ENCODE measurements around the gene AMZ1.
A peak's percentile ranks its signal among the peaks of the same experiment; 100 is the strongest.
"Not testable (repeated sequence)": the region's sequence is repeated elsewhere in the genome, so short reads cannot be mapped to it uniquely, and the experiment has no call there.

Gene AMZ1

GRCh38 chr7:2666588-2667250, 21.3 kb upstream of the AMZ1 start:
- no peak overlapping the region for H3K27ac ChIP-seq
- no peak for DNase-seq (ENCODE audit: low spot score)
- POLR2A ChIA-PET (ENCODE audit: low non-redundant PET): no interaction called here
- TF ChIP-seq CTCF (conservative IDR thresholded peaks at IDR 0.05; ENCODE audit: low read depth): no peak
- CTCF ChIA-PET: interaction anchor here (1.3 kb wide), 1 partner anchor 13 kb away, joined by 3 read pairs; no protein-coding TSS in a partner anchor

DNA sequence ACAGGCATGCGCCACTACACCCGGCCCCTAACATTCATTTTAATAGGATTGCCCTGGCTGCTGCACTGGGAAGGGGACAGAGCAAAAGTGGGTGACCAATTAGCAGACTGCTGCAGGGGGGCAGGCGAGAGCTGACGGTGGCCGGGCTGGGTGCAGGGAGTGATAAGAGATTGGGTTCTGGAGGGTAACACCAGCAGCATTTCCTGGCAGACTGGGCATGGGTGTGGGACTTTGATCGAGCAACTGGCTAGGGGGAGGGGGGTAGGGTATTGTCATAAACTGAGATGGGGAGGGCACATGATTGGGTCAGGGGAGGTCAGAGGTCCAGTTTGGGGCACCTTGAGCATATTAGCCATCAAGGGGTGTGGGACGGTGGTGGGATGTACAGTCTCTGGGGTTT, 20.2 kb upstream of the AMZ1 start:
- CTCF ChIA-PET: no interaction called here
- H3K27ac ChIP-seq: no peak overlapping the region
- TF ChIP-seq CTCF (conservative IDR thresholded peaks at IDR 0.05; ENCODE audit: low read depth): no peak
- POLR2A ChIA-PET (ENCODE audit: low non-redundant PET): no interaction called here
- no peak for DNase-seq (ENCODE audit: low spot score)

DNA sequence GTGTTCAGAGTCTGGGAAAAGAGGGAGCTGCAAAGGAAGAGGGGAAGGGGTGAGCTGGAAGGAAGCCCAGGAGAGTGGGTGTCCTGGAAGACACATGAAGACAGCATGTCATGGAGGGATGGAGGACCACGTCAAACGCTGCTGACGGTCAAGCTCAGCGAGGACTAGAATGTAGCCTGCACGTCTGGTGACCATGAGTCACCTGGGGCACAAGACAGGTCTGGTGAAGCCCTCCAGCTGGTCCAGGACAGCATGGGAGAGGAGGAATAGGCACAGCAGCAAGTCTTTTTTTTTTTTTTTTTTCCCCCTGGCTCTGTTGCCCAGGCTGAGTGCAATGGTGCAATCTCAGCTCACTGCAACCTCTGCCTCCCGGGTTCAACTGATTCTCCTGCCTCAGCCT, 19.6 kb upstream of the AMZ1 start:
- no peak for TF ChIP-seq CTCF (conservative IDR thresholded peaks at IDR 0.05; ENCODE audit: low read depth)
- no peak overlapping the region for H3K27ac ChIP-seq
- ChIA-PET CTCF (no interaction called here), POLR2A (ENCODE audit: low non-redundant PET) (interaction anchor here (0.6 kb wide), 1 partner anchor 60 kb away, joined by 3 read pairs; no protein-coding TSS in a partner anchor)
- DNase-seq (ENCODE audit: low spot score): no peak

DNA sequence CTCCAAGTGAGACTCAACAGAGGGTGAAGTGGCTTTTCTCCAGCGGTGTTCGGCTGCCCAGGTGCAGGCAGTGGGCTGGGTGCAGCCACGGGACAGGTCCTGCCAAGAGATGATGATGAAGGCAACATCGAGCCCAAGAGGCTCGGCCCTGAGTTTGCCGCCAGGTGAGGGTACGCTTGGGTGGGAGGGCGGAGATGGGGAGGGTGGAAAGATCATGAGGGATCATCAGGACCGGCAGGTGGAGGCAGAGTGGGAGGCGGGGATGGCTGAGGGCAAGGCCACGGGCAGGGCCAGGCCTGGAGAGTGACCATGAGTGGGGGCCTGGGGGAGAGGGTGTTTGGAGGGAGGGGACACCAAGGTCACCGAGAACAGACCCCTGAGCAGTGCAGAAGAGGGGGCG, 17.8 kb upstream of the AMZ1 start:
- ChIA-PET POLR2A (ENCODE audit: low non-redundant PET) (no interaction called here), CTCF (interaction anchor here (0.6 to 1.3 kb wide), 12 partner anchors 10 to 223 kb away, joined by 3 to 5 read pairs (median 3); no protein-coding TSS in a partner anchor)
- TF ChIP-seq CTCF (conservative IDR thresholded peaks at IDR 0.05; ENCODE audit: low read depth): no peak
- DNase-seq (ENCODE audit: low spot score): no peak
- no peak overlapping the region for H3K27ac ChIP-seq

- ChIA-PET POLR2A (ENCODE audit: low non-redundant PET) (no interaction called here), CTCF (interaction anchor here (0.5 to 2.0 kb wide), 23 partner anchors 9 to 530 kb away, joined by 3 to 12 read pairs (median 4); no protein-coding TSS in a partner anchor)
- no peak overlapping the region for H3K27ac ChIP-seq
- DNase-seq (ENCODE audit: low spot score): peak; percentile 68
- peak; percentile 96 for TF ChIP-seq CTCF (conservative IDR thresholded peaks at IDR 0.05; ENCODE audit: low read depth)
Measured at GRCh38 chr7:2670720-2671391, 17.1 kb upstream of the AMZ1 start.

DNA sequence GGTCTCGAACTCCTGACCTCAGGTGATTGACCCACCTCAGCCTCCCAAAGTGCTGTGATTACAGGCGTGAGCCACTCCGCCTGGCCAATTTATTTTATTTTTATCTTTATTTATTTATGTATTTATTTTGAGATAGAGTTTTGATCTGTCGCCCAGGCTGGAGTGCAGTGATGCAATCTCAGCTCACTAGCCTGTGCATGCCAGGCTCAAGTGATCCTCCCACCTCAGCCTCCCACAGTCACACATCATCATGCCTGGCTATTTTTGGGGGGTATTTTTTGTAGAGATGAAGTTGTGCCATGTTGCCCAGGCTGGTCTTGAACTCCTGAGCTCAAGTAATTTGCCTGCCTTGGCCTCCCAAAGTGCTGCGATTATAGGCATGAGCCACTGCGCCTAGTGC, 14.8 kb upstream of the AMZ1 start:
- CTCF ChIA-PET: interaction anchor here (0.5 to 0.6 kb wide), 2 partner anchors 205 to 246 kb away, joined by 3 to 5 read pairs; no protein-coding TSS in a partner anchor
- not testable (repeated sequence) for DNase-seq (ENCODE audit: low spot score); H3K27ac ChIP-seq
- POLR2A ChIA-PET (ENCODE audit: low non-redundant PET): interaction anchor here (0.6 kb wide), 1 partner anchor 272 kb away, joined by 3 read pairs; no protein-coding TSS in a partner anchor

GRCh38 chr7:2673934-2674333, 14.1 kb upstream of the AMZ1 start:
- POLR2A ChIA-PET (ENCODE audit: low non-redundant PET): interaction anchor here (0.6 kb wide), 1 partner anchor 271 kb away, joined by 3 read pairs; no protein-coding TSS in a partner anchor
- no peak for DNase-seq (ENCODE audit: low spot score)
- H3K27ac ChIP-seq: no peak overlapping the region
- TF ChIP-seq CTCF (conservative IDR thresholded peaks at IDR 0.05; ENCODE audit: low read depth): no peak
- CTCF ChIA-PET: interaction anchor here (0.6 kb wide), 1 partner anchor 246 kb away, joined by 5 read pairs; no protein-coding TSS in a partner anchor

Measured in RWPE1 (cell line).